ENCODE measurements around the gene ITGB8. TPM values are rescaled to one million over a fixed set of nuclear protein-coding genes. Genes with fewer than 3 reads are reported as not detected.

Gene ITGB8
- total RNA-seq, 1 donor from 2014 or later = 23.3 TPM

- Mint-ChIP-seq H3K36me3 (no peaks in the 10 kb centered on the region), H3K4me1 (ENCODE audit: unreplicated experiment) (no peaks in the 10 kb centered on the region), H3K27ac (no peak overlapping the region), H3K9me3 (no peaks in the 10 kb centered on the region), H3K27me3 (no peaks in the 10 kb centered on the region), H3K4me3 (no peak overlapping the region)
- no peak for DNase-seq (ENCODE audit: extremely low spot score, unreplicated experiment)
- no peak for TF ChIP-seq CTCF (conservative IDR thresholded peaks at IDR 0.05)
Measured at GRCh38 chr7:20313626-20314025, 17.1 kb upstream of the ITGB8 start.

GRCh38 chr7:20314198-20314597, 16.5 kb upstream of the ITGB8 start:
- no peaks in the 10 kb centered on the region for H3K27me3 Mint-ChIP-seq
- H3K27ac Mint-ChIP-seq = no peak overlapping the region
- H3K36me3 Mint-ChIP-seq = no peaks in the 10 kb centered on the region
- TF ChIP-seq CTCF (conservative IDR thresholded peaks at IDR 0.05) = no peak
- no peaks in the 10 kb centered on the region for H3K4me1 Mint-ChIP-seq (ENCODE audit: unreplicated experiment)
- no peak overlapping the region for H3K4me3 Mint-ChIP-seq
- no peak for DNase-seq (ENCODE audit: extremely low spot score, unreplicated experiment)
- H3K9me3 Mint-ChIP-seq = no peaks in the 10 kb centered on the region

DNA sequence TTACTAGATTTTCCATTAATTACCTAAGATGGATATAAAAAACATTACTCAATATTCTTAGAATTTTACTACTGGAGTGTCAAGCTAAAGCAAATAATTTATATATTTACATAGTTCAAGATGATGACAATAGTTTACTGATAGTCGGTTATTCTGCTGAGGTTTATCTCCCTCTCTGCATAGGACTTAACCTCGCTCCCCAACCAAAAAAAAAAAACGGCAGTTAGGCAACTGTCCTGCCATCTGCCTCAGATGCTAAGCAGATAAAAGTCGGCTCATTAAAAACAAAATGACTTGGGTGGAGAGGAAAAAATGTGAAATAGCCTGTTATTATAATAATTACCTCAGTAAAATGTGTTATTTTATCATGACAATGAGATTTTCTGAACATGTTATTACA, 14.0 kb upstream of the ITGB8 start:
- no peak for DNase-seq (ENCODE audit: extremely low spot score, unreplicated experiment)
- Mint-ChIP-seq H3K4me1 (ENCODE audit: unreplicated experiment) (peaks cover 5% of the 10 kb centered on the region), H3K27ac (no peak overlapping the region), H3K36me3 (no peaks in the 10 kb centered on the region), H3K9me3 (no peaks in the 10 kb centered on the region), H3K4me3 (no peak overlapping the region), H3K27me3 (no peaks in the 10 kb centered on the region)
- no peak for TF ChIP-seq CTCF (conservative IDR thresholded peaks at IDR 0.05)

DNA sequence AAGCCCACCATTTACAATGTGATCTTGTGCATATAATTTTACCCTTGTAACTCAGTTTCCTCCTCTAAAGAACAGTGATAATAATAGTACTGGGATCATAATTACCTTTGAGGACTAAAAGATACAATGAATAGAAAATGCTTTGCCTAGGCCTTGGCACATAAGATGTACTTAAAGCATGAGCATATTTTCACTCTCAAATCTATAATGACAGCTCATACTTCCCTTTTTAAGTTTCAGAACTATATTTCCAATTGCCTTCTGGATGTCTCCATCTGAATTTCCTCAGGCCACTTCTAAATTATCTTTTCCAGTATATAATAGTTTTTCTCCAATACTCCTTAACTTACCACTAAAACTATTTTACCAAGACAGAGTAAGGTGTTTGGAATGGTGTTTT, 13.3 kb upstream of the ITGB8 start:
- no peak for TF ChIP-seq CTCF (conservative IDR thresholded peaks at IDR 0.05)
- no peak for DNase-seq (ENCODE audit: extremely low spot score, unreplicated experiment)
- H3K27ac Mint-ChIP-seq = no peak overlapping the region
- no peak overlapping the region for H3K4me3 Mint-ChIP-seq
- no peaks in the 10 kb centered on the region for H3K9me3 Mint-ChIP-seq
- peaks cover 5% of the 10 kb centered on the region for H3K4me1 Mint-ChIP-seq (ENCODE audit: unreplicated experiment)
- no peaks in the 10 kb centered on the region for H3K36me3 Mint-ChIP-seq
- H3K27me3 Mint-ChIP-seq = no peaks in the 10 kb centered on the region

- Mint-ChIP-seq H3K36me3 (no peaks in the 10 kb centered on the region), H3K27me3 (no peaks in the 10 kb centered on the region), H3K9me3 (no peaks in the 10 kb centered on the region), H3K4me1 (ENCODE audit: unreplicated experiment) (peaks cover 5% of the 10 kb centered on the region), H3K27ac (no peak overlapping the region), H3K4me3 (no peak overlapping the region)
- no peak for TF ChIP-seq CTCF (conservative IDR thresholded peaks at IDR 0.05)
- DNase-seq (ENCODE audit: extremely low spot score, unreplicated experiment) = no peak
Measured at GRCh38 chr7:20318933-20319332, 11.8 kb upstream of the ITGB8 start.

- Mint-ChIP-seq H3K4me1 (ENCODE audit: unreplicated experiment) (peaks cover 5% of the 10 kb centered on the region), H3K4me3 (no peak overlapping the region), H3K27ac (no peak overlapping the region), H3K36me3 (no peaks in the 10 kb centered on the region), H3K9me3 (no peaks in the 10 kb centered on the region), H3K27me3 (no peaks in the 10 kb centered on the region)
- TF ChIP-seq CTCF (conservative IDR thresholded peaks at IDR 0.05) = no peak
- DNase-seq (ENCODE audit: extremely low spot score, unreplicated experiment) = no peak
Measured at GRCh38 chr7:20320322-20320721, 10.4 kb upstream of the ITGB8 start.
